ENCODE data around the gene FGA.

Gene FGA

GRCh38 chr4:154589296-154590197 is 995 bp downstream of the FGA start:
- Histone ChIP-seq H2AFZ (ENCODE audit: low read length) (no peak overlapping the region), H3K9ac (ENCODE audit: low read length) (no peak overlapping the region), H3K4me2 (ENCODE audit: low read depth, low read length) (no peak overlapping the region), H3K36me3 (replicated peaks; ENCODE audit: insufficient read depth, low read length) (no peaks in the 10 kb centered on the region), H3F3A (ENCODE audit: insufficient read depth, low read length) (no peaks in the 10 kb centered on the region), H3K4me3 (ENCODE audit: low read length) (no peak overlapping the region), H3K27me3 (replicated peaks; ENCODE audit: insufficient read depth, low read length) (no peaks in the 10 kb centered on the region), H3K9me2 (replicated peaks; ENCODE audit: insufficient read depth, low read length) (no peaks in the 10 kb centered on the region), H3K9me3 (replicated peaks; ENCODE audit: insufficient read depth, low read length) (no peaks in the 10 kb centered on the region), H3K79me2 (ENCODE audit: low read length) (no peaks in the 10 kb centered on the region), H4K20me1 (ENCODE audit: insufficient read depth, low read length) (no peaks in the 10 kb centered on the region), H3K4me1 (ENCODE audit: low read length) (no peaks in the 10 kb centered on the region), H3K27ac (ENCODE audit: low read length) (no peak overlapping the region)
- TF ChIP-seq EZH2 (optimal IDR thresholded peaks at IDR 0.05; ENCODE audit: low read depth, low read length) (no peak), CTCF (IDR thresholded peaks at IDR 0.05; ENCODE audit: low read length) (no peak), EZH2phosphoT487 (IDR thresholded peaks at IDR 0.05; ENCODE audit: low read length) (no peak)
- DNase-seq = no peak

DNA sequence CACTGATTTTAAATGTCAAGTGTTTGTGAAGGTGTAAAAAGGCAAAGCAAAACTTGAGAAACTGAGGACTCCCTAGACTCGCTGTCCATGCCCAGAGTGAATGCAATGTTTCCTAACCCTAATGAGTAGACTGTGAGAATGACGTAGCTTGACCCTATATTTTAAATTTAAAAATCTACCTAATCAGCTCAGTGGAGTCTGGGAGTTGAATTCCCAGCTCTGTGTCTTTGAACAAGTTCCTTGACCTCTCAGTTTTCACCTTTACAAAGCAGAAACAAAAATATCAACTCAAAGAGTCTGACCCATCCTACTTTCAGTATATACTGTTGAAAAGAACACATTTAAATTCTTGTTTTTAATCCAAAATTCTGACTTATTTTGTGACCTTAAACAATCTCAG is 2.3 kb downstream of the FGA start:
- no peak for DNase-seq
- Histone ChIP-seq H3K9me2 (replicated peaks; ENCODE audit: insufficient read depth, low read length) (no peaks in the 10 kb centered on the region), H3F3A (ENCODE audit: insufficient read depth, low read length) (no peaks in the 10 kb centered on the region), H3K4me3 (ENCODE audit: low read length) (no peak overlapping the region), H3K79me2 (ENCODE audit: low read length) (no peaks in the 10 kb centered on the region), H3K36me3 (replicated peaks; ENCODE audit: insufficient read depth, low read length) (no peaks in the 10 kb centered on the region), H2AFZ (ENCODE audit: low read length) (no peak overlapping the region), H3K4me2 (ENCODE audit: low read depth, low read length) (no peak overlapping the region), H3K4me1 (ENCODE audit: low read length) (no peaks in the 10 kb centered on the region), H4K20me1 (ENCODE audit: insufficient read depth, low read length) (no peaks in the 10 kb centered on the region), H3K27me3 (replicated peaks; ENCODE audit: insufficient read depth, low read length) (no peaks in the 10 kb centered on the region), H3K9me3 (replicated peaks; ENCODE audit: insufficient read depth, low read length) (no peaks in the 10 kb centered on the region), H3K27ac (ENCODE audit: low read length) (no peak overlapping the region), H3K9ac (ENCODE audit: low read length) (no peak overlapping the region)
- TF ChIP-seq CTCF (IDR thresholded peaks at IDR 0.05; ENCODE audit: low read length) (no peak), EZH2 (optimal IDR thresholded peaks at IDR 0.05; ENCODE audit: low read depth, low read length) (no peak), EZH2phosphoT487 (IDR thresholded peaks at IDR 0.05; ENCODE audit: low read length) (no peak)

- H3K4me2 ChIP-seq (ENCODE audit: low read depth, low read length) = no peak overlapping the region
- H3F3A ChIP-seq (ENCODE audit: insufficient read depth, low read length) = no peaks in the 10 kb centered on the region
- no peak overlapping the region for H2AFZ ChIP-seq (ENCODE audit: low read length)
- H3K27me3 ChIP-seq (replicated peaks; ENCODE audit: insufficient read depth, low read length) = no peaks in the 10 kb centered on the region
- no peaks in the 10 kb centered on the region for H3K9me3 ChIP-seq (replicated peaks; ENCODE audit: insufficient read depth, low read length)
- H3K4me3 ChIP-seq (ENCODE audit: low read length) = no peak overlapping the region
- H3K36me3 ChIP-seq (replicated peaks; ENCODE audit: insufficient read depth, low read length) = no peaks in the 10 kb centered on the region
- no peaks in the 10 kb centered on the region for H4K20me1 ChIP-seq (ENCODE audit: insufficient read depth, low read length)
- no peak overlapping the region for H3K27ac ChIP-seq (ENCODE audit: low read length)
- H3K9me2 ChIP-seq (replicated peaks; ENCODE audit: insufficient read depth, low read length) = no peaks in the 10 kb centered on the region
- no peaks in the 10 kb centered on the region for H3K4me1 ChIP-seq (ENCODE audit: low read length)
- no peak for DNase-seq
- TF ChIP-seq CTCF (IDR thresholded peaks at IDR 0.05; ENCODE audit: low read length) = no peak
- TF ChIP-seq EZH2 (optimal IDR thresholded peaks at IDR 0.05; ENCODE audit: low read depth, low read length) = no peak
- TF ChIP-seq EZH2phosphoT487 (IDR thresholded peaks at IDR 0.05; ENCODE audit: low read length) = no peak
- H3K79me2 ChIP-seq (ENCODE audit: low read length) = no peaks in the 10 kb centered on the region
- H3K9ac ChIP-seq (ENCODE audit: low read length) = no peak overlapping the region
Measured at GRCh38 chr4:154586296-154587033, 4.1 kb downstream of the FGA start.

All from MM.1S (cell line).